ENCODE measurements around the gene ITGB3.
"Not testable (repeated sequence)": the region's sequence is repeated elsewhere in the genome, so short reads cannot be mapped to it uniquely, and the experiment has no call there.

The ITGB3 gene

DNA sequence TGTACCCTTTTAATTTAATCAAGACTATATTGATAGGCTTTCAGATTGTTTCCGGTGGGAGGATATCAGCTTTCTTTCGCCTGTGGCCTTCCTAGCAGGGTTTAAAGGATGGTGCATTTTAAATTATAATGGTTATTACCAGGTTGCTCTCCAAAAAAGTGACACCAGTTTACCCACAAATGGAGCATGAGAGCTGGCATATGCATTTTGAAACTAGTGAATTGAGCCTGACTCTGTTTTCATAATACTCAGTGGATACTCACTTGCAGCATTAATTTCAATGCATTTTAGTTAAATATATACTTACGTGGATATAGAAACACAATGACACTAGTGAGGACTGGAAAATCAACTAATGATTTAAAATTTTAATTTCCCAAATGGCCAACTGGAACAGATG lies 38.7 kb upstream of the ITGB3 start:
- DNase-seq (ENCODE audit: low read depth, low spot score): no peak
- H3K4me3 ChIP-seq (ENCODE audit: low read depth, low read length): no peak overlapping the region
- in situ Hi-C loops (cut with HindIII; ENCODE audit: low sequenced_read_pairs): no loop called here
- TF ChIP-seq, protein P1, sequence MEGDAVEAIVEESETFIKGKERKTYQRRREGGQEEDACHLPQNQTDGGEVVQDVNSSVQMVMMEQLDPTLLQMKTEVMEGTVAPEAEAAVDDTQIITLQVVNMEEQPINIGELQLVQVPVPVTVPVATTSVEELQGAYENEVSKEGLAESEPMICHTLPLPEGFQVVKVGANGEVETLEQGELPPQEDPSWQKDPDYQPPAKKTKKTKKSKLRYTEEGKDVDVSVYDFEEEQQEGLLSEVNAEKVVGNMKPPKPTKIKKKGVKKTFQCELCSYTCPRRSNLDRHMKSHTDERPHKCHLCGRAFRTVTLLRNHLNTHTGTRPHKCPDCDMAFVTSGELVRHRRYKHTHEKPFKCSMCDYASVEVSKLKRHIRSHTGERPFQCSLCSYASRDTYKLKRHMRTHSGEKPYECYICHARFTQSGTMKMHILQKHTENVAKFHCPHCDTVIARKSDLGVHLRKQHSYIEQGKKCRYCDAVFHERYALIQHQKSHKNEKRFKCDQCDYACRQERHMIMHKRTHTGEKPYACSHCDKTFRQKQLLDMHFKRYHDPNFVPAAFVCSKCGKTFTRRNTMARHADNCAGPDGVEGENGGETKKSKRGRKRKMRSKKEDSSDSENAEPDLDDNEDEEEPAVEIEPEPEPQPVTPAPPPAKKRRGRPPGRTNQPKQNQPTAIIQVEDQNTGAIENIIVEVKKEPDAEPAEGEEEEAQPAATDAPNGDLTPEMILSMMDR (IDR thresholded peaks at IDR 0.05; ENCODE audit: low read depth, low read length): no peak

DNA sequence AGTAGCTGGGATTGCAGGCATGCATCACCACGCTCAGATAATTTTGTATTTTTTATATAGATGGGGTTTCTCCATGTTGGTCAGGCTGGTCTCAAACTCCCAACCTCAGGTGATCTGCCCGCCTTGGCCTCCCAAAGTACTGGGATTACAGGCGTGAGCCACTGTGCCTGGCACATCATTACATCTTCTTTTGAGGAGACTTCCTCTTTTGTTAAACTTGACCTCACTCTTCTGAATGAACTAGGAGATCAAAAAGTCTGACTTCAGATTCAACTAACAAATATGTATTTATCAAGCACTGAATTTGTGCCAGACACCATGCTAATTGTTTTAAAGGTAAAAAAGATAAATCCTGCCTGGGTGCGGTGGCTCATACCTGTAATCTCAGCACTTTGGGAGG lies 36.8 kb upstream of the ITGB3 start:
- in situ Hi-C loops (cut with HindIII; ENCODE audit: low sequenced_read_pairs); DNase-seq (ENCODE audit: low read depth, low spot score); H3K4me3 ChIP-seq (ENCODE audit: low read depth, low read length): not testable (repeated sequence)

DNA sequence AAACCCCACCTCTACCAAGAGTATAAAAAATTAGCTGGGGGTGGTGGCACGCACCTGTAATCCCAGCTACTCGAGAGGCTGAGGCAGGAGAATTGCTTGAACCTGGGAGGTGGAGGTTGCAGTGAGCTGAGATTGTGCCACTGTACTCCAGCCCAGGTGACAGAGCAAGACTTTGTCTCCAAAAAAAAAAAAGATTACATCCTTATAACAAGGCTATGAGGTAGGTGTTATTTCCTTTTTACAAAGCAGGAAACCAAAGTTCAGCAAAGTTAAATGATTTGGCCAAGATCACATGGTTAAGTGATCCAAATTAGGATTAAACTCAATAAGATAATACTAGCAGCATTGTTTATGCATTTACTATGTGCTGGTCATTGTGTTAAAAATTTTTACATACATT lies 36.3 kb upstream of the ITGB3 start:
- in situ Hi-C loops (cut with HindIII; ENCODE audit: low sequenced_read_pairs); H3K4me3 ChIP-seq (ENCODE audit: low read depth, low read length); DNase-seq (ENCODE audit: low read depth, low spot score): not testable (repeated sequence)

DNA sequence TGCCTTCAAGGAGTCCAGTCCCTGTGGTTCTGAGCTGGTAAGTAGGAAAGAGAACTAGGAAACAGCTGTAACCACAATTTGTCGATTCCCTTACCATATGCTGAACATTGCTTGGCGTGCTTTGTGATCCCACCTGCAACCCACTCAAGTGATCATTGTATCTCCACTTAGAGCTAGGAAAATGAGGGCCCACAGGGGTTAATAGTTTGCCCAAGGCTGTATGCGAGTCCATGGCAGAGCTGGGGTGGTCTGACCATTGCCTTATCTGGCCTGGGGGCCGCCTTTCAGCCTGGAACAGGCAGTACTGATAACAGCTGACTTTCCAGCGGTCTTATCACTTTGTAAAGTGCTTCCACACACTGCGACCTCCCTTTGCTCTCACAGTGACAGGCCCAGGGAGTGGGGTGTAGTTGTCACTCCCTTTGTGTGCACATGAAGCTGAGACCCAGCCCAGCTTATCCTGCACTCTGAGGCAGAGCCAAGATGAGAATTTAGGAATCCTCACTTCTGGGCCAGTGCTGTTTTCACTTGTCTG lies 34.7 kb upstream of the ITGB3 start:
- in situ Hi-C loops (cut with HindIII; ENCODE audit: low sequenced_read_pairs): no loop called here
- H3K4me3 ChIP-seq (ENCODE audit: low read depth, low read length): no peak overlapping the region
- TF ChIP-seq, protein P1 (IDR thresholded peaks at IDR 0.05; ENCODE audit: low read depth, low read length): no peak
- no peak for DNase-seq (ENCODE audit: low read depth, low spot score)

- TF ChIP-seq, protein P1 (IDR thresholded peaks at IDR 0.05; ENCODE audit: low read depth, low read length): no peak
- H3K4me3 ChIP-seq (ENCODE audit: low read depth, low read length): no peak overlapping the region
- in situ Hi-C loops (cut with HindIII; ENCODE audit: low sequenced_read_pairs): no loop called here
- DNase-seq (ENCODE audit: low read depth, low spot score): no peak
These were observed 33.8 kb upstream of the ITGB3 start for GRCh38 chr17:47219621-47220475.

- TF ChIP-seq, protein P1 (IDR thresholded peaks at IDR 0.05; ENCODE audit: low read depth, low read length): no peak
- no peak for DNase-seq (ENCODE audit: low read depth, low spot score)
- H3K4me3 ChIP-seq (ENCODE audit: low read depth, low read length): no peak overlapping the region
- in situ Hi-C loops (cut with HindIII; ENCODE audit: low sequenced_read_pairs): no loop called here
These were observed 33.1 kb upstream of the ITGB3 start for GRCh38 chr17:47220531-47220999.

DNA sequence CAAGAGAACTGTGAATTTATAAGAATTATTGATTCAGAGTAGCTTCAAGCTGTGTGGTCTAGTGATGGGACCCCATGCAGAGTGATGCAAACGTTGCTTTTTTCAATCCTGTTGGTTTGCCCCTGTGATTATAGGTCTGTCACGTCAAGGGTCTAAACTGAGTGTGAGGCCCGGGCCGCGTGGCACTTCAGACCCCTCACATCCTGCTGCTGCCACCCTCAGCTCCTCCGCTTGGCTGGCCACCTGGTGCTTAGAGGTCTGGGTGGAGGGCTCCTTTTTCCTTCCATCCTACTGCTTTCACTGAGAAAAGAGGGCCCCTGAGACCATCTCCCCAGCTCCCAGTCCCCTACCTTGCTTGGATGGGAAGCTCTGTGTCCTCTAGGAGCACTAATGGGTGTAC lies 32.5 kb upstream of the ITGB3 start:
- in situ Hi-C loops (cut with HindIII; ENCODE audit: low sequenced_read_pairs): no loop called here
- H3K4me3 ChIP-seq (ENCODE audit: low read depth, low read length): no peak overlapping the region
- TF ChIP-seq, protein P1 (IDR thresholded peaks at IDR 0.05; ENCODE audit: low read depth, low read length): no peak
- DNase-seq (ENCODE audit: low read depth, low spot score): no peak

Data from astrocyte of the spinal cord (primary cell).